SK-N-SH (cell line): ENCODE measurements around the gene ZNF331. TPM values are rescaled to one million over a fixed set of nuclear protein-coding genes. Genes with fewer than 3 reads are reported as not detected.
A peak's percentile ranks its signal among the peaks of the same experiment; 100 is the strongest.

ENCODE experiments used
- CTCF ChIA-PET: fragments of 300-600, 350-600 bp; formaldehyde crosslinking; extraction: SDS; loops from one replicate; lab custom pipeline; 2021; lab: Yijun Ruan, JAX
- POLR2A ChIA-PET: fragments of 350-600 bp; sonication (Branson Sonifier 250); formaldehyde crosslinking; extraction: SDS; loops from one replicate; lab custom pipeline; 2020; ENCODE audit warnings: antibody characterized with exemption, inconsistent platforms; lab: Yijun Ruan, JAX
- DNase-seq: peaks from one replicate; pipeline ENCODE4 v3.0.0; 2012
- H2AFZ ChIP-seq: fragments of 200-600 bp; sonication (generic); 2 replicates; pipeline ENCODE4 v1.8.1; 2016; ENCODE audit warnings: antibody characterized with exemption, mild to moderate bottlenecking, low read depth
- H3F3A ChIP-seq: fragments of 200-600 bp; sonication (generic); replicated peaks from 2 replicates; pipeline ENCODE3; 2016; ENCODE audit warnings: antibody characterized with exemption, mild to moderate bottlenecking; ENCODE audit not compliant: insufficient read depth
- H3K27ac ChIP-seq, 2 experiments: fragments of 200-500 bp in 1 of 2; fragments of 200-600 bp in 1 of 2; sonication (Bioruptor generic) in 1 of 2; sonication (generic), shearing (Covaris generic) in 1 of 2; 2 replicates each; pipeline versions ENCODE4 v1.5.1 to v1.6.1; 2014 to 2016; ENCODE audit warnings: low read depth in 2 of 2, inconsistent platforms in 1 of 2, low read length in 1 of 2, mild to moderate bottlenecking in 1 of 2, mixed read lengths in 1 of 2
- H3K27me3 ChIP-seq: fragments of 200-600 bp; sonication (generic), shearing (Covaris generic); 2 replicates; pipeline ENCODE4 v1.6.1; 2016; ENCODE audit warnings: mixed run types; ENCODE audit not compliant: insufficient read depth
- H3K36me3 ChIP-seq, 2 experiments: fragments of 200-500 bp in 1 of 2; fragments of 200-600 bp in 1 of 2; sonication (Bioruptor generic) in 1 of 2; sonication (generic) in 1 of 2; replicated peaks in 1 of 2; 2 replicates each; pipeline versions ENCODE3 to v1.5.1; 2014 to 2016; ENCODE audit warnings: low read length in 1 of 2, mild to moderate bottlenecking in 1 of 2; ENCODE audit not compliant: insufficient read depth in 2 of 2, control insufficient read depth in 1 of 2
- H3K4me1 ChIP-seq, 2 experiments: fragments of 200-500 bp in 1 of 2; fragments of 200-600 bp in 1 of 2; sonication (Bioruptor generic) in 1 of 2; sonication (generic), shearing (Covaris generic) in 1 of 2; 2 replicates each; pipeline versions ENCODE4 v1.5.1 to v1.6.1; 2014 to 2016; ENCODE audit warnings: low read depth in 1 of 2, low read length in 1 of 2, mixed run types in 1 of 2; ENCODE audit not compliant: insufficient read depth in 2 of 2, control insufficient read depth in 1 of 2
- H3K4me2 ChIP-seq: fragments of 200-600 bp; sonication (generic), shearing (Covaris generic); 2 replicates; pipeline ENCODE4 v1.6.1; 2017; ENCODE audit warnings: mixed run types
- H3K4me3 ChIP-seq, 2 experiments: fragments of 200-500 bp in 1 of 2; fragments of 200-600 bp in 1 of 2; sonication (Bioruptor generic) in 1 of 2; sonication (generic), shearing (Covaris generic) in 1 of 2; 2 replicates each; pipeline versions ENCODE4 v1.5.1 to v1.8.1; 2014 to 2016; ENCODE audit warnings: low read depth in 2 of 2, inconsistent platforms in 1 of 2, low read length in 1 of 2, mild to moderate bottlenecking in 1 of 2, mixed read lengths in 1 of 2, moderate library complexity in 1 of 2
- H3K79me2 ChIP-seq: fragments of 200-600 bp; sonication (generic); 2 replicates; pipeline ENCODE4 v1.8.1; 2017; ENCODE audit warnings: mild to moderate bottlenecking; ENCODE audit not compliant: insufficient read depth
- H3K9ac ChIP-seq: fragments of 200-600 bp; sonication (generic); 2 replicates; pipeline ENCODE4 v1.6.1; 2017; ENCODE audit warnings: mixed run types
- H3K9me2 ChIP-seq: fragments of 200-600 bp; sonication (generic); 2 replicates; pipeline ENCODE4 v1.6.1; 2017; ENCODE audit warnings: mixed run types
- H3K9me3 ChIP-seq: fragments of 200-600 bp; sonication (generic); 2 replicates; pipeline ENCODE4 v1.6.1; 2017; ENCODE audit warnings: mixed run types, mild to moderate bottlenecking, moderate library complexity
- H4K20me1 ChIP-seq: fragments of 200-600 bp; sonication (generic); 2 replicates; pipeline ENCODE4 v1.6.1; 2017; ENCODE audit warnings: mild to moderate bottlenecking, mixed run types; ENCODE audit not compliant: insufficient read depth
- EZH2phosphoT487 ChIP-seq: fragments of 200-600 bp; sonication (generic); IDR thresholded peaks from 2 replicates; pipeline ENCODE4 v1.6.1; 2017; ENCODE audit warnings: low read depth, mixed run types, mild to moderate bottlenecking, antibody characterized with exemption, moderate library complexity, borderline replicate concordance
- FOXM1 ChIP-seq: IDR thresholded peaks from 2 replicates; pipeline ENCODE4 v1.4.0; 2012; ENCODE audit warnings: low read depth, mild to moderate bottlenecking
- GABPA ChIP-seq: IDR thresholded peaks from 2 replicates; pipeline ENCODE4 v1.4.0; 2012; ENCODE audit warnings: low read depth, mild to moderate bottlenecking
- IRF3 ChIP-seq: fragments of 150-350 bp; IDR thresholded peaks from 2 replicates; pipeline ENCODE4 v1.6.1; 2016; ENCODE audit warnings: mild to moderate bottlenecking, low read depth, low read length
- MAX ChIP-seq: IDR thresholded peaks from 2 replicates; pipeline ENCODE4 v1.4.0; 2012; ENCODE audit warnings: low read depth
- NFIC ChIP-seq: IDR thresholded peaks from 2 replicates; pipeline ENCODE4 v1.4.0; 2012; ENCODE audit warnings: borderline replicate concordance
- NRF1 ChIP-seq: IDR thresholded peaks from 2 replicates; pipeline ENCODE4 v1.6.1; 2012; ENCODE audit warnings: low read depth, mild to moderate bottlenecking, low read length
- RAD21 ChIP-seq: IDR thresholded peaks from 2 replicates; pipeline ENCODE4 v1.6.1; 2012; ENCODE audit warnings: mild to moderate bottlenecking, low read length
- REST ChIP-seq: IDR thresholded peaks from 2 replicates; pipeline ENCODE4 v1.6.1; 2012; ENCODE audit warnings: mild to moderate bottlenecking, low read depth, low read length, moderate library complexity
- RXRA ChIP-seq: IDR thresholded peaks from 2 replicates; pipeline ENCODE4 v1.4.0; 2012; ENCODE audit warnings: low read depth, mild to moderate bottlenecking, borderline replicate concordance
- TAF1 ChIP-seq: IDR thresholded peaks from 2 replicates; pipeline ENCODE4 v1.6.1; 2012; ENCODE audit warnings: low read depth, mild to moderate bottlenecking, low read length, moderate library complexity, borderline replicate concordance
- TCF12 ChIP-seq: IDR thresholded peaks from 2 replicates; pipeline ENCODE4 v1.4.0; 2012
- TEAD4 ChIP-seq: IDR thresholded peaks from 2 replicates; pipeline ENCODE4 v1.4.0; 2012; ENCODE audit warnings: mild to moderate bottlenecking, borderline replicate concordance; ENCODE audit not compliant: insufficient read depth
- USF1 ChIP-seq: IDR thresholded peaks from 2 replicates; pipeline ENCODE4 v1.4.0; 2012; ENCODE audit warnings: low read depth, borderline replicate concordance
- USF2 ChIP-seq: fragments of 150-350 bp; IDR thresholded peaks from 2 replicates; pipeline ENCODE4 v1.6.1; 2017; ENCODE audit warnings: antibody characterized with exemption, low read length, low read depth, borderline replicate concordance
- YY1 ChIP-seq: IDR thresholded peaks from 2 replicates; pipeline ENCODE4 v1.4.0; 2012; ENCODE audit warnings: low read depth, mild to moderate bottlenecking
- WGBS: methylation state at CpG from one replicate; pipeline ENCODE4 v1.1.6; 2017; ENCODE audit warnings: low lambda C conversion rate; 5-methylcytosine and 5-hydroxymethylcytosine counted together
- polyA plus RNA-seq, 3 experiments: library from polyadenylated mRNA; depleted of rRNA; stranded (reverse); fragments of >200 nt; gene quantifications; 2 replicates each; pipeline ENCODE4 v1.2.3, GENCODE V29; 2012

The ZNF331 gene
- polyA plus RNA-seq, 1 of the 3 experiments (the other 2 are of a cell fraction), result 7.2 TPM

GRCh38 chr19:53537121-53537520 is 824 bp upstream of the ZNF331 start (continued):
- TF ChIP-seq USF2, result no peak
- no peak for TF ChIP-seq TCF12
- TF ChIP-seq MAX, result no peak
- TF ChIP-seq EZH2phosphoT487, result no peak
- no peak for TF ChIP-seq IRF3
- TF ChIP-seq NRF1, result no peak

- Histone ChIP-seq H3K4me2 (peak overlapping the region; percentile 62), H3K9me3 (no peaks in the 10 kb centered on the region), H3K9me2 (no peaks in the 10 kb centered on the region), H2AFZ (no peak overlapping the region), H3K27me3 (no peaks in the 10 kb centered on the region), H3K27ac (no peak overlapping the region; a peak in 1 of 4 replicates), H4K20me1 (no peaks in the 10 kb centered on the region), H3K36me3 (peaks cover 0 to 2% of the 10 kb centered on the region in 2 experiments), H3K4me3 (peak overlapping the region; percentile 63 to 68), H3K9ac (peak overlapping the region; percentile 43; the same call in 1 of the 2 replicates), H3K4me1 (peaks cover 0 to 3% of the 10 kb centered on the region in 2 experiments; a peak in 1 of 4 replicates), H3K79me2 (no peaks in the 10 kb centered on the region), H3F3A (no peaks in the 10 kb centered on the region)
- ChIA-PET CTCF (no interaction called here), POLR2A (no interaction called here)
- 69% methylated on average over 18 of the region's 36 CpGs for WGBS
- no peak for DNase-seq
- no peak for TF ChIP-seq USF2
- no peak for TF ChIP-seq NFIC
- TF ChIP-seq TEAD4, result no peak
- no peak for TF ChIP-seq USF1
- TF ChIP-seq YY1, result no peak
- no peak for TF ChIP-seq TAF1
- no peak for TF ChIP-seq RAD21
- no peak for TF ChIP-seq REST
- no peak for TF ChIP-seq NRF1
- TF ChIP-seq MAX, result no peak
- TF ChIP-seq FOXM1, result no peak
- TF ChIP-seq GABPA, result no peak
- no peak for TF ChIP-seq RXRA
- no peak for TF ChIP-seq TCF12
These were observed 599 bp downstream of the ZNF331 start for GRCh38 chr19:53538378-53539109.
